Neural cell (in vitro differentiated cells): ENCODE measurements around the gene ZBED4. TPM values are rescaled to one million over a fixed set of nuclear protein-coding genes. Genes with fewer than 3 reads are reported as not detected.

Experiments
- H2AFZ ChIP-seq: fragments of 200-600, 300-800 bp; sonication (generic), shearing (Covaris generic); 2 replicates; pipeline ENCODE4 v1.6.0; 2014; ENCODE audit warnings: low read depth, mild to moderate bottlenecking, antibody characterized with exemption, low read length, moderate library complexity
- H3F3A ChIP-seq: fragments of 200-600 bp; shearing (Covaris generic); 2 replicates; pipeline ENCODE4 v1.6.1; 2016; ENCODE audit warnings: mild to moderate bottlenecking, moderate library complexity, mixed read lengths, antibody characterized with exemption, low read length; ENCODE audit not compliant: insufficient read depth, poor library complexity, severe bottlenecking
- H3K27ac ChIP-seq: fragments of 200-600, 300-800 bp; sonication (generic), shearing (Covaris generic); 2 replicates; pipeline ENCODE4 v1.5.1; 2014; ENCODE audit warnings: mild to moderate bottlenecking, low read length, moderate library complexity
- H3K27me3 ChIP-seq: fragments of 300-800, 200-600 bp; sonication (generic), shearing (Covaris generic); 2 replicates; pipeline ENCODE4 v1.6.0; 2014; ENCODE audit warnings: mild to moderate bottlenecking, low read depth, low read length, moderate library complexity; ENCODE audit not compliant: insufficient read depth
- H3K36me3 ChIP-seq: fragments of 300-800, 200-600 bp; sonication (generic), shearing (Covaris generic); 2 replicates; pipeline ENCODE4 v1.5.1; 2014; ENCODE audit warnings: mild to moderate bottlenecking, antibody characterized with exemption, low read length, moderate library complexity; ENCODE audit not compliant: insufficient read depth
- H3K4me2 ChIP-seq: fragments of 300-800, 200-600 bp; sonication (generic), shearing (Covaris generic); 2 replicates; pipeline ENCODE4 v1.6.0; 2014; ENCODE audit warnings: mild to moderate bottlenecking, low read length
- H3K4me3 ChIP-seq: fragments of 300-800, 200-600 bp; sonication (generic), shearing (Covaris generic); 2 replicates; pipeline ENCODE4 v1.5.1; 2014; ENCODE audit warnings: mild to moderate bottlenecking, low read length, moderate library complexity
- H3K79me2 ChIP-seq: fragments of 200-600 bp; shearing (Covaris generic); replicated peaks from 2 replicates; pipeline ENCODE4 v1.6.0; 2014; ENCODE audit warnings: mild to moderate bottlenecking, low read length, moderate library complexity; ENCODE audit not compliant: insufficient read depth
- H3K9ac ChIP-seq: fragments of 300-800, 200-600 bp; sonication (generic), shearing (Covaris generic); 2 replicates; pipeline ENCODE4 v1.6.1; 2016; ENCODE audit warnings: mild to moderate bottlenecking, low read length, mixed read lengths
- H3K9me2 ChIP-seq: fragments of 200-600 bp; shearing (Covaris generic); 2 replicates; pipeline ENCODE4 v1.6.1; 2016; ENCODE audit warnings: mild to moderate bottlenecking, low read length, mixed read lengths; ENCODE audit not compliant: insufficient read depth
- H3K9me3 ChIP-seq: fragments of 200-600, 300-800 bp; sonication (generic), shearing (Covaris generic); 2 replicates; pipeline ENCODE4 v1.6.1; 2016; ENCODE audit warnings: mild to moderate bottlenecking, mixed run types, low read length, moderate library complexity, mixed read lengths
- H4K20me1 ChIP-seq: fragments of 200-600 bp; shearing (Covaris generic); 2 replicates; pipeline ENCODE4 v1.6.1; 2016; ENCODE audit warnings: mild to moderate bottlenecking, mixed run types; ENCODE audit not compliant: insufficient read depth
- EP300 ChIP-seq: fragments of 450-650 bp; conservative IDR thresholded peaks from 2 replicates; pipeline ENCODE4 v1.6.1; 2014; ENCODE audit warnings: antibody characterized with exemption, mild to moderate bottlenecking, moderate library complexity; ENCODE audit not compliant: poor library complexity, severe bottlenecking
- EZH2 ChIP-seq: fragments of 200-600, 300-800 bp; shearing (Covaris generic), sonication (generic); IDR thresholded peaks from 2 replicates; pipeline ENCODE4 v1.6.1; 2014; ENCODE audit warnings: antibody characterized with exemption, low read length, borderline replicate concordance, mild to moderate bottlenecking; ENCODE audit not compliant: insufficient read depth, poor library complexity, severe bottlenecking
- MXI1 ChIP-seq: fragments of 450-650 bp; conservative IDR thresholded peaks from 2 replicates; pipeline ENCODE4 v1.6.1; 2014; ENCODE audit warnings: antibody characterized with exemption, mild to moderate bottlenecking; ENCODE audit not compliant: poor library complexity, severe bottlenecking
- POLR2AphosphoS5 ChIP-seq: IDR thresholded peaks from 2 replicates; pipeline ENCODE4 v1.6.1; 2012
- RAD21 ChIP-seq: fragments of 450-650 bp; conservative IDR thresholded peaks from 2 replicates; pipeline ENCODE4 v1.6.1; 2014; ENCODE audit warnings: antibody characterized with exemption, mild to moderate bottlenecking, moderate library complexity
- SMC3 ChIP-seq: fragments of 450-650 bp; conservative IDR thresholded peaks from 2 replicates; pipeline ENCODE4 v1.6.1; 2014; ENCODE audit warnings: antibody characterized with exemption, mild to moderate bottlenecking, moderate library complexity; ENCODE audit not compliant: poor library complexity
- TAF1 ChIP-seq: IDR thresholded peaks from 2 replicates; pipeline ENCODE4 v1.6.1; 2012; ENCODE audit warnings: low read depth
- polyA plus RNA-seq: library from polyadenylated mRNA; depleted of rRNA; stranded (reverse); fragments of >200 nt; gene quantifications from 2 replicates; pipeline ENCODE4 v1.2.3, GENCODE V29; 2014
- small RNA-seq, 3 experiments: library from RNA; depleted of rRNA; stranded (forward); fragments of <200 nt; gene quantifications; one replicate each; pipeline ENCODE3, GENCODE V24; 2012
- TF ChIP-seq, protein P1 (sequence below): IDR thresholded peaks from 2 replicates; pipeline ENCODE4 v1.6.1; 2012; ENCODE audit warnings: borderline replicate concordance
- TF ChIP-seq, protein P2 (sequence below): fragments of 450-650 bp; IDR thresholded peaks from 2 replicates; pipeline ENCODE4 v1.5.1; 2014; ENCODE audit warnings: antibody characterized with exemption, mild to moderate bottlenecking, moderate library complexity; ENCODE audit not compliant: poor library complexity, severe bottlenecking

ZBED4 gene
- polyA plus RNA-seq, 1 donor from 2014 or later, result 15.0 TPM

DNA sequence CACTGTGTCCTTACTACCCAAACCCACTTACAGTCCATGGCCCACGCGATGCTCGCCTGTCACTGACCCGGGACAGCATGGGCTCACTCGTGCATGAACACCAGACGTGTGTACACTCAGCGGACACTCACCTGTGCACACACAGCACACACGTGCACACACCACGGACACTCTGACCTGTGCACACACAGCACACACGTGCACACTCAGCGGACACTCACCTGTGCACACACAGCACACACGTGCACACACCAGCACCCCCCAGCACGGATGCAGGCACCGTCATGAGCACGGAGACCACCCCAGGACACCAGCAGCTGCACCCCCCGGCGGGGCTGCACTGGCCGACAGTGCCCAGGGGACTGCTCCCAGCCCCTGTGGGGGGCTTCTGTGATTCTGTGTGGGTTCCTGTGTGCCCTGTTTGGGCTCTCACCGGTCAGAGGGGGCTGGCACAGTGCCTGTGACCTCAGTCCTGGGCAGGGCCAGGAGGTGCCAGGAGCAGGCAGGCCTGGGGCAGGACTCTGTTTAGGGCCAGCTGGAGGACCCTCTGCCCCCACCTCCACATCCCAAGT, 85.0 kb downstream of the ZBED4 start:
- H3K4me2 ChIP-seq, result no peak overlapping the region
- H3F3A ChIP-seq, result no peaks in the 10 kb centered on the region
- no peaks in the 10 kb centered on the region for H4K20me1 ChIP-seq
- no peaks in the 10 kb centered on the region for H3K9me3 ChIP-seq
- no peaks in the 10 kb centered on the region for H3K36me3 ChIP-seq
- TF ChIP-seq, protein P1, sequence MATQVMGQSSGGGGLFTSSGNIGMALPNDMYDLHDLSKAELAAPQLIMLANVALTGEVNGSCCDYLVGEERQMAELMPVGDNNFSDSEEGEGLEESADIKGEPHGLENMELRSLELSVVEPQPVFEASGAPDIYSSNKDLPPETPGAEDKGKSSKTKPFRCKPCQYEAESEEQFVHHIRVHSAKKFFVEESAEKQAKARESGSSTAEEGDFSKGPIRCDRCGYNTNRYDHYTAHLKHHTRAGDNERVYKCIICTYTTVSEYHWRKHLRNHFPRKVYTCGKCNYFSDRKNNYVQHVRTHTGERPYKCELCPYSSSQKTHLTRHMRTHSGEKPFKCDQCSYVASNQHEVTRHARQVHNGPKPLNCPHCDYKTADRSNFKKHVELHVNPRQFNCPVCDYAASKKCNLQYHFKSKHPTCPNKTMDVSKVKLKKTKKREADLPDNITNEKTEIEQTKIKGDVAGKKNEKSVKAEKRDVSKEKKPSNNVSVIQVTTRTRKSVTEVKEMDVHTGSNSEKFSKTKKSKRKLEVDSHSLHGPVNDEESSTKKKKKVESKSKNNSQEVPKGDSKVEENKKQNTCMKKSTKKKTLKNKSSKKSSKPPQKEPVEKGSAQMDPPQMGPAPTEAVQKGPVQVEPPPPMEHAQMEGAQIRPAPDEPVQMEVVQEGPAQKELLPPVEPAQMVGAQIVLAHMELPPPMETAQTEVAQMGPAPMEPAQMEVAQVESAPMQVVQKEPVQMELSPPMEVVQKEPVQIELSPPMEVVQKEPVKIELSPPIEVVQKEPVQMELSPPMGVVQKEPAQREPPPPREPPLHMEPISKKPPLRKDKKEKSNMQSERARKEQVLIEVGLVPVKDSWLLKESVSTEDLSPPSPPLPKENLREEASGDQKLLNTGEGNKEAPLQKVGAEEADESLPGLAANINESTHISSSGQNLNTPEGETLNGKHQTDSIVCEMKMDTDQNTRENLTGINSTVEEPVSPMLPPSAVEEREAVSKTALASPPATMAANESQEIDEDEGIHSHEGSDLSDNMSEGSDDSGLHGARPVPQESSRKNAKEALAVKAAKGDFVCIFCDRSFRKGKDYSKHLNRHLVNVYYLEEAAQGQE, result no peak
- TF ChIP-seq EP300 (no peak), EZH2 (no peak), MXI1 (no peak), RAD21 (no peak), SMC3 (no peak), TAF1 (no peak), POLR2AphosphoS5 (no peak)
- TF ChIP-seq, protein P2, sequence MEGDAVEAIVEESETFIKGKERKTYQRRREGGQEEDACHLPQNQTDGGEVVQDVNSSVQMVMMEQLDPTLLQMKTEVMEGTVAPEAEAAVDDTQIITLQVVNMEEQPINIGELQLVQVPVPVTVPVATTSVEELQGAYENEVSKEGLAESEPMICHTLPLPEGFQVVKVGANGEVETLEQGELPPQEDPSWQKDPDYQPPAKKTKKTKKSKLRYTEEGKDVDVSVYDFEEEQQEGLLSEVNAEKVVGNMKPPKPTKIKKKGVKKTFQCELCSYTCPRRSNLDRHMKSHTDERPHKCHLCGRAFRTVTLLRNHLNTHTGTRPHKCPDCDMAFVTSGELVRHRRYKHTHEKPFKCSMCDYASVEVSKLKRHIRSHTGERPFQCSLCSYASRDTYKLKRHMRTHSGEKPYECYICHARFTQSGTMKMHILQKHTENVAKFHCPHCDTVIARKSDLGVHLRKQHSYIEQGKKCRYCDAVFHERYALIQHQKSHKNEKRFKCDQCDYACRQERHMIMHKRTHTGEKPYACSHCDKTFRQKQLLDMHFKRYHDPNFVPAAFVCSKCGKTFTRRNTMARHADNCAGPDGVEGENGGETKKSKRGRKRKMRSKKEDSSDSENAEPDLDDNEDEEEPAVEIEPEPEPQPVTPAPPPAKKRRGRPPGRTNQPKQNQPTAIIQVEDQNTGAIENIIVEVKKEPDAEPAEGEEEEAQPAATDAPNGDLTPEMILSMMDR, result no peak
- no peak overlapping the region for H3K4me3 ChIP-seq
- no peaks in the 10 kb centered on the region for H3K9me2 ChIP-seq
- H3K9ac ChIP-seq, result no peak overlapping the region
- H3K27me3 ChIP-seq, result no peaks in the 10 kb centered on the region
- H3K79me2 ChIP-seq, result no peaks in the 10 kb centered on the region
- no peak overlapping the region for H2AFZ ChIP-seq
- H3K27ac ChIP-seq, result no peak overlapping the region

Small RNA genes within 50 kb of the gene (small RNA-seq; reads per million reads assigned to genes)
- gene AL117328.1, result 0 reads per million in 3 experiments
- 0 reads per million in 3 experiments for gene RF00017

Other genes starting within 250 kb of the ZBED4 start
- 79.3 and 92.1 TPM in 2 replicates for gene BRD1, start 26.0 kb upstream of the ZBED4 start, polyA plus RNA-seq
- 12.5 and 14.3 TPM in 2 replicates for gene ALG12, start 64.6 kb downstream of the ZBED4 start, polyA plus RNA-seq
- gene CRELD2, start 64.8 kb downstream of the ZBED4 start, polyA plus RNA-seq, result 83.2 and 97.3 TPM in 2 replicates
- 28.7 and 32.6 TPM in 2 replicates for gene PIM3, start 106.9 kb downstream of the ZBED4 start, polyA plus RNA-seq
- not detected in 2 replicates for gene IL17REL, start 158.9 kb downstream of the ZBED4 start, polyA plus RNA-seq
- not detected in 2 replicates for gene TTLL8, start 204.5 kb downstream of the ZBED4 start, polyA plus RNA-seq
- not detected in 2 replicates for gene MLC1, start 231.6 kb downstream of the ZBED4 start, polyA plus RNA-seq
- not detected in 2 replicates for gene MOV10L1, start 236.2 kb downstream of the ZBED4 start, polyA plus RNA-seq